Smooth muscle cell (in vitro differentiated cells): ENCODE measurements around the gene MLC1. TPM values are rescaled to one million over a fixed set of nuclear protein-coding genes. Genes with fewer than 3 reads are reported as not detected.

Experiments used
- DNase-seq: peaks from one replicate; lab custom pipeline; 2025; ENCODE audit not compliant: unreplicated experiment; lab: John Stamatoyannopoulos, UW
- H2AFZ ChIP-seq: fragments of 200-600 bp; sonication (generic); 2 replicates; pipeline ENCODE4 v1.6.0; 2016; ENCODE audit warnings: antibody characterized with exemption, low read depth, mild to moderate bottlenecking
- H3F3A ChIP-seq: fragments of 200-600 bp; sonication (generic); 2 replicates; pipeline ENCODE4 v1.6.0; 2017; ENCODE audit warnings: antibody characterized with exemption, low read depth
- H3K27ac ChIP-seq: fragments of 200-600 bp; sonication (generic); 2 replicates; pipeline ENCODE4 v1.5.1; 2016; ENCODE audit warnings: low read depth, mild to moderate bottlenecking
- H3K27me3 ChIP-seq: fragments of 200-600 bp; sonication (generic); 2 replicates; pipeline ENCODE4 v1.6.1; 2016; ENCODE audit warnings: low read depth, mild to moderate bottlenecking
- H3K36me3 ChIP-seq: fragments of 200-600 bp; sonication (generic); 2 replicates; pipeline ENCODE4 v1.5.1; 2016; ENCODE audit warnings: low read depth
- H3K4me1 ChIP-seq: fragments of 200-600 bp; sonication (generic); 2 replicates; pipeline ENCODE4 v1.5.1; 2016; ENCODE audit warnings: low read depth
- H3K4me2 ChIP-seq: fragments of 200-600 bp; sonication (generic); 2 replicates; pipeline ENCODE4 v1.6.0; 2016; ENCODE audit warnings: mild to moderate bottlenecking
- H3K4me3 ChIP-seq: fragments of 200-600 bp; sonication (generic); 2 replicates; pipeline ENCODE4 v1.5.1; 2016; ENCODE audit warnings: mild to moderate bottlenecking
- H3K79me2 ChIP-seq: fragments of 200-600 bp; sonication (generic); 2 replicates; pipeline ENCODE4 v1.6.0; 2016; ENCODE audit warnings: low read depth, mild to moderate bottlenecking
- H3K9ac ChIP-seq: fragments of 200-600 bp; sonication (generic); 2 replicates; pipeline ENCODE4 v1.6.0; 2016; ENCODE audit warnings: low read depth
- H3K9me3 ChIP-seq: fragments of 200-600 bp; sonication (generic); replicated peaks from 2 replicates; pipeline ENCODE4 v1.5.1; 2016; ENCODE audit warnings: low read depth
- H4K20me1 ChIP-seq: fragments of 200-600 bp; sonication (generic); 2 replicates; pipeline ENCODE4 v1.6.0; 2016; ENCODE audit warnings: low read depth
- CTCF ChIP-seq: fragments of 200-600 bp; sonication (generic); IDR thresholded peaks from 2 replicates; pipeline ENCODE4 v1.5.1; 2017; ENCODE audit warnings: borderline replicate concordance, mild to moderate bottlenecking, antibody characterized with exemption; ENCODE audit not compliant: insufficient read depth, poor library complexity, severe bottlenecking
- WGBS: methylation state at CpG from one replicate; pipeline ENCODE4 v1.1.7; 2016; ENCODE audit warnings: low lambda C conversion rate; 5-methylcytosine and 5-hydroxymethylcytosine counted together
- polyA plus RNA-seq: library from polyadenylated mRNA; unstranded; fragments of >200 nt; fragmentation: Nextera tagmentation; extraction: Ambion mirVana; gene quantifications from 2 replicates; pipeline ENCODE4 v1.2.1, GENCODE V29; 2016
- total RNA-seq: library from RNA; depleted of rRNA; stranded (reverse); fragments of >200 nt; gene quantifications from 2 replicates; pipeline ENCODE4 v1.2.3, GENCODE V29; 2014

Gene MLC1
- total and polyA plus RNA-seq, 2 experiments from 2014 or later = 4.2 to 6.3 TPM

- Histone ChIP-seq H3K36me3 (no peaks in the 10 kb centered on the region), H3F3A (peaks cover 5% of the 10 kb centered on the region), H2AFZ (no peak overlapping the region), H4K20me1 (no peaks in the 10 kb centered on the region), H3K4me2 (no peak overlapping the region), H3K4me3 (no peak overlapping the region), H3K4me1 (no peaks in the 10 kb centered on the region), H3K27me3 (no peaks in the 10 kb centered on the region), H3K79me2 (no peaks in the 10 kb centered on the region), H3K9ac (no peak overlapping the region), H3K9me3 (no peaks in the 10 kb centered on the region), H3K27ac (no peak overlapping the region)
- WGBS = 71% methylated on average over 29 of the region's 29 CpGs
- no peak for DNase-seq
- no peak for TF ChIP-seq CTCF
These were observed 6.0 kb upstream of the MLC1 start for GRCh38 chr22:50091092-50091768.

GRCh38 chr22:50090412-50090714, 5.1 kb upstream of the MLC1 start:
- H3K4me2 ChIP-seq = no peak overlapping the region
- DNase-seq = no peak
- H3K27ac ChIP-seq = no peak overlapping the region
- H3K36me3 ChIP-seq = no peaks in the 10 kb centered on the region
- over 99% methylated on average over 22 of the region's 22 CpGs for WGBS
- H2AFZ ChIP-seq = no peak overlapping the region
- no peaks in the 10 kb centered on the region for H3K79me2 ChIP-seq
- no peak for TF ChIP-seq CTCF
- H3F3A ChIP-seq = peaks cover 6% of the 10 kb centered on the region
- no peak overlapping the region for H3K9ac ChIP-seq
- H3K9me3 ChIP-seq = no peaks in the 10 kb centered on the region
- H3K4me1 ChIP-seq = peaks cover under 1% of the 10 kb centered on the region
- no peaks in the 10 kb centered on the region for H3K27me3 ChIP-seq
- no peak overlapping the region for H3K4me3 ChIP-seq
- no peaks in the 10 kb centered on the region for H4K20me1 ChIP-seq

- Histone ChIP-seq H3K4me2 (no peak within 1 kb of the TSS), H3K27me3 (no peaks in the 10 kb centered on the region), H3K4me3 (no peak within 1 kb of the TSS), H2AFZ (no peak within 1 kb of the TSS), H3F3A (peaks cover 11% of the 10 kb centered on the region), H3K79me2 (no peaks in the 10 kb centered on the region), H4K20me1 (no peaks in the 10 kb centered on the region), H3K9ac (no peak within 1 kb of the TSS), H3K36me3 (no peaks in the 10 kb centered on the region), H3K4me1 (peaks cover 6% of the 10 kb centered on the region), H3K27ac (no peak within 1 kb of the TSS), H3K9me3 (no peaks in the 10 kb centered on the region)
- no peak for DNase-seq
- no peak for TF ChIP-seq CTCF
- 89% methylated on average over 56 of the region's 83 CpGs for WGBS
These were observed 4.6 kb upstream of the MLC1 start, which contains the start of gene MOV10L1 for GRCh38 chr22:50089682-50090411. Gene MOV10L1 (plus strand): TSS chr22:50090006. CDS start chr22:50090089, 83 bp downstream.

- no peaks in the 10 kb centered on the region for H3K27me3 ChIP-seq
These were observed 4.0 kb upstream of the MLC1 start for GRCh38 chr22:50089231-50089630.

More at GRCh38 chr22:50089231-50089630, 4.0 kb upstream of the MLC1 start:
- peaks cover 8% of the 10 kb centered on the region for H3K4me1 ChIP-seq
- no peak for DNase-seq
- H3F3A ChIP-seq = peaks cover 14% of the 10 kb centered on the region
- no peaks in the 10 kb centered on the region for H3K36me3 ChIP-seq
- H2AFZ ChIP-seq = no peak overlapping the region
- no peak overlapping the region for H3K4me3 ChIP-seq
- TF ChIP-seq CTCF = no peak
- no peaks in the 10 kb centered on the region for H3K9me3 ChIP-seq
- no peaks in the 10 kb centered on the region for H4K20me1 ChIP-seq
- no peaks in the 10 kb centered on the region for H3K79me2 ChIP-seq
- no peak overlapping the region for H3K9ac ChIP-seq
- no peak overlapping the region for H3K4me2 ChIP-seq
- H3K27ac ChIP-seq = no peak overlapping the region
- 92% methylated on average over 11 of the region's 11 CpGs for WGBS
